Esophagus squamous epithelium (tissue), 4 donors: Measurements from ENCODE around the gene AP3D1.

Source experiments
- POLR2A ChIP-seq, 4 donors: fragments of 450-650 bp; IDR thresholded peaks; one replicate each; pipeline ENCODE4 v1.6.1; 2017; ENCODE audit warnings: antibody characterized with exemption in 4 of 4, mild to moderate bottlenecking in 4 of 4, moderate library complexity in 3 of 4
- TF ChIP-seq, protein P1 (sequence below), 6 experiments: fragments of 450-650 bp in 4 of 6; fragments of 200-600 bp in 2 of 6; sonication (generic) in 2 of 6; IDR thresholded peaks; one replicate each; pipeline ENCODE4 v1.5.1; 2016 to 2019; ENCODE audit warnings: antibody characterized with exemption in 6 of 6, mild to moderate bottlenecking in 4 of 6, moderate library complexity in 4 of 6

DNA sequence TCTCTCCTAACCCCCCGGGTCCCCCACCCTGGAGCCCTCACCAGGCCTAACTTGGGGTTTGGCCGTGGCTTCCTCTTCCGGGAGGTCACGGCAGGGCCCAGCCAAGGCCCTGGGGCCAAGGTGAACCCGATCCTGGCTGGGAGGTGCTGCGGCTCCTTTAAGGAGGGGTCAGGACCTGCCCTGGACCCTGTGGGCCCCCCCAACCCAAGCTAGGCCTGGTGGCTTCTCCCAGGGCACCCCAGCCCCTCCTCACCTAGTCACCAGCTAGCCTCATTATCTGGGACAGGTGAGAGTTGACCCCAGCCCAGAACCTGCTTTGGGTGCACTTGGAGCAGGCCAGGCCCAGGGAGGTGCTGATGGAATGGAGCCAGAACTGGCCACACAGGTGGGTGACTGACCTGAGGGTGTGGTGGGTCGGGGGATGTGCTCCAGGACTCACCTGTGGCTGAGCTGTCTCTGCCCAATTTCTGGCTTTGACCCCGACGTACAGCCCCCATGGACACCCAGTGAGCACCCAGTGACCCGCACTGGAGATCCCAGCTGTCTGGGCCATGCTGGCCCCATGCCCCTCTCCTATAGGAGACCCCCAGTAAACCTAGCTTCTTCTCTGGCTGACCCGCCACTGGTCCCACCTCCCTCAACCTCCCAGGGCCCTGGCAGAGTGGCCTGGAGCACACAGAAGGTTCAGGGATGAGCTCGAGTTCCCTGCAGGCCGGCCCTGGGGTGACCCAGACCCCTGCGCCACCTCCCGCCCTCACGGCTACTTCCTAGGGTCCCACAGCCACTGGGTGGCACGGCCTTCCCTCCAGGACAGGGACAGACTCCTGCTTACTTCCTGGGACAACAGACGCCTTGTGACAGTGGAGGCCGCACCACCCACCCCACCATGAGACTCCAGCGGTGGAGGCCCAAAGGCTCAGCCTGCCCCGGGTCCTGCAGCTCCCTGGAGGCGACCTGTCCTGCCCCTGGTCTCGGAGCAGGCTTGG lies 93.6 kb downstream of the AP3D1 start:
- no peak for TF ChIP-seq POLR2A (IDR thresholded peaks at IDR 0.05)
- TF ChIP-seq, protein P1, sequence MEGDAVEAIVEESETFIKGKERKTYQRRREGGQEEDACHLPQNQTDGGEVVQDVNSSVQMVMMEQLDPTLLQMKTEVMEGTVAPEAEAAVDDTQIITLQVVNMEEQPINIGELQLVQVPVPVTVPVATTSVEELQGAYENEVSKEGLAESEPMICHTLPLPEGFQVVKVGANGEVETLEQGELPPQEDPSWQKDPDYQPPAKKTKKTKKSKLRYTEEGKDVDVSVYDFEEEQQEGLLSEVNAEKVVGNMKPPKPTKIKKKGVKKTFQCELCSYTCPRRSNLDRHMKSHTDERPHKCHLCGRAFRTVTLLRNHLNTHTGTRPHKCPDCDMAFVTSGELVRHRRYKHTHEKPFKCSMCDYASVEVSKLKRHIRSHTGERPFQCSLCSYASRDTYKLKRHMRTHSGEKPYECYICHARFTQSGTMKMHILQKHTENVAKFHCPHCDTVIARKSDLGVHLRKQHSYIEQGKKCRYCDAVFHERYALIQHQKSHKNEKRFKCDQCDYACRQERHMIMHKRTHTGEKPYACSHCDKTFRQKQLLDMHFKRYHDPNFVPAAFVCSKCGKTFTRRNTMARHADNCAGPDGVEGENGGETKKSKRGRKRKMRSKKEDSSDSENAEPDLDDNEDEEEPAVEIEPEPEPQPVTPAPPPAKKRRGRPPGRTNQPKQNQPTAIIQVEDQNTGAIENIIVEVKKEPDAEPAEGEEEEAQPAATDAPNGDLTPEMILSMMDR (IDR thresholded peaks at IDR 0.05): no peak
